CD4-positive, alpha-beta T cell treated with Interleukin-17A for 1 hour (primary cell): ENCODE results near the gene TLX1.

Experiments used
- DNase-seq: peaks from one replicate; pipeline ENCODE4 v3.0.0-alpha.2; 2020

Gene TLX1

GRCh38 chr10:101134299-101135127 is 3.4 kb downstream of the TLX1 start:
- DNase-seq, result no peak

DNA sequence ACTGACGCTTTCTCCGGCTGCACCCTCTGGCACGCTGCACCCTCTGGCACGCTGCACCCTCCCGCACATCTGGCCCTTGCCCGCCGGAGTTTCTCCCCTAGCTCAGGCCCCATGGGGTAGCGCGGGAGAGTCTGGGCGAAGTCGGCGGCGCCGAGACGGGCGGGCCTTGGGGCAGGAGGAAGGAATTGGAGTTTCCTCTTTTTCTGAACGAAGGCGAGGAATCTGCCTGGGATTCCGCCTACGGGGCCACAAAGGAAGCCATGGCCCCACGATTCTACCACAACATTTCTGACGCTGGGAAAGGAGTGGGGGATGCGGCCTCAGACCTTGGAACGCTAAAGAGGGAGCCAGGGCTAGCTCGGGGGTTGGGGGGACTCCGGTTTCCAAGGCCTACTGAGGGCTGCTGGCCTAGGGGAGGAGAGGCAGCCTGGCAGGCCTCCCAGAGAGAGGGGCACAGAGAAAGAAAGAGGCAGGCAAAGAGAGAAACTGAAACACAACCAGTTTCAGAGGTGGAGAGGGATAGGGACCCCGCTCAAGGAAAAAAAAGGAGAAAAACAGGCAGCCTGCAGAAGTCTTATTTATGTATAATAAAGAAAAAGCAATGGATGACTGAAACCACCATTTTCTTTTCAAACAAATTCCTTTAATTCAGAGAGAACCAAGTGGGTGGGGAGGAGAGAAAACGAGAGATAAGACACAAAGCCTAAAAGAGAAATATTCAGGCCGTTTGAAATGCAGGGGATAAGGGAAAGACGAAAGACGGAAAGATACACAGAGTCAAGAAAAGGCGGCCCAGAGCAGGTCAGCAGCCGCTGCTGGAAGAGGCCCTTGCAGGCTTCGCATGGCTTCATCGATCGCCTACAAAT is 4.3 kb downstream of the TLX1 start:
- DNase-seq, result no peak

DNA sequence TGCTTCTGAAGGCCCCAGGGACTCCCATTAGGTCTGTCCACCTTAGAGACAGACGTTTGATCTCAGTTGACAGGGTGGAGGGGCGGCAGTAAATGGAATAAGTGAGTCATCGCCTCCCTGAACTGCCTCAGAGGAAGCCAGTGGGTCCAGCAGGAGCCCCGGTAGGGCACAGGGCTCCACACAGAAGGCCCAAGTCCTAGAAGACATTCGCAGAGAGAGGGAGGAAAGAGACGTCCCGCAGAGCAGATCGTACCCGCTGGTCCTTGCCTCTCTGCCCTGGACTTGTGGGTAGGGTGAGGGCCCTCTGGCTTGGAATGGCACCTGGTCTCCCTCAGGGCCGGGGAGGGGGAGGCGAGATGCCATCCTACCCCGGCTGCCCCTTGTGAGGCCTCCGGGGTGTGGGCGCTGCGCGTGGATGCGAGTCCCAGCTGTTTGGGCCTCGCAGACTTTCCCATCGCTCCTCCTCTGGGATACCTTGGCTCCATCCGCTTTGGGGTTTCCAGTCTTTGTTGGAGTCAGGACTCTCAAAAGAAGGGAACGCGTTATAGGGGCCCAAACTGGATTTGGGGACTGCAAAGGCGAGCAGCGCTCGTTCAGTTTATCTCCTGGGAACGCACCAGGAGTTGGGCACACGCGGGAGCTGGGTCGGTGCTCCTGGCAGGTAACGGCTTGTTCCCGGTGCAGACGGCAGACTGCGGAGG is 5.1 kb downstream of the TLX1 start:
- DNase-seq, result no peak

DNA sequence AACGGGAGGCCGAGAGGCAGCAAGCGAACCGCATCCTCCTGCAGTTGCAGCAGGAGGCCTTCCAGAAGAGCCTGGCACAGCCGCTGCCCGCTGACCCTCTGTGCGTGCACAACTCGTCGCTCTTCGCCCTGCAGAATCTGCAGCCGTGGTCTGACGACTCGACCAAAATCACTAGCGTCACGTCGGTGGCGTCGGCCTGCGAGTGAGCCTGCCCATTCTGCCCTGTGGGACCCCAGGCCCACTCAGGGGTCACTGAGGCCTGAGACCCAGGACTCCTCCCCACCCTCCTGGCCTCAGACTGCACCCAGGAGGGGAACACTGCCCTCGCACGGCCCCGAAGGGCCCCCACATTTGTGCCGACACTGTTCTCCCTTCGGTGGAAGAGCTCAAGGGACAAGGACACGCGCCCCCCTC is 5.6 kb downstream of the TLX1 start:
- no peak for DNase-seq

DNA sequence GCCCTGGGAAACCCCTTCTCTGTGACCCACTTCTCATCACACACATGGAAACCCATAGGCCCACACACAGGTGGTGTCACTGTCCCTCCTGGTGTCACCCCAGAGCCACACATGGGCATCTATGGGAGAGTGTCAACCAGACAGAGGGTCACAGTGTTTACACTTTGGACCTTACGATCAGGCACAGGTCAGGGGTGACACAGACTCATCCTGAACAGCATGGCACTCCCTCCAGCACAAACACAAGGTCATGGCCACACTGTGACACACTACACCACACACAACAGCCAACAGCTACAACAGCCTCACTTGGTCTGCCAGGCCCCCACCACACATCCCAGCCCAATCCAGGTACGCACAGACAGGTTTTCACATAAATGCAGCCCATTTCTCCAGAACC is 6.2 kb downstream of the TLX1 start:
- DNase-seq, result no peak

DNA sequence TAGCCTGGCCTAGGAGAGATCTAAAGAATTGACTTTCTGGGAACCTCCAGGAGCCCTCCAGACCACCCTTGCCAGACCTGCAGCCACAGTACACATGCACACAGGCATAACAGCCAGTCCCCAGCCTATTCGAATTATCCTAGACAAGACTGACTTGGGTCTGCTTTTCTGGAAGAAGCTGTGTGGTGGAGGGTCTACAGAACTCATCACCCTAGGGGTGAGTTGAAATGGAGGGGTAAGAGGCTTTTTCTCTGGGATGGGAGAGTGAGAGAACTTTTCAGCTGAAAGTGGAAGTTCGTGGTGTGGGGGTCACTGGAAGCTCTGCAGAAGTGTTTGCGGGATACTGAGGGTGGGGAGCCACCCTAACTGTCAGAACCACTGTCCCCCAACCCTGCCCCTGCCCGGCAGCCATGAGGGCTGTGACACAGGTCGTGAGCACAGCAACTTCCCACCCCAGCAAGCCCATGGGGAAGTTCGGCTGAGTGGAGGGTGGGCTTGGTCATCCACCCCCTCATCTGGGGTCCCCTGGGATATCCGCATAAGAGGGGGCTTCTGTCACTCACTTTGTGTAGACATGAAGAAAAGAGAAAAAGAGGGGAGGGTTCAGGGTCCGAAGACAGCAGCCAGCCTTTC is 7.8 kb downstream of the TLX1 start:
- no peak for DNase-seq

DNA sequence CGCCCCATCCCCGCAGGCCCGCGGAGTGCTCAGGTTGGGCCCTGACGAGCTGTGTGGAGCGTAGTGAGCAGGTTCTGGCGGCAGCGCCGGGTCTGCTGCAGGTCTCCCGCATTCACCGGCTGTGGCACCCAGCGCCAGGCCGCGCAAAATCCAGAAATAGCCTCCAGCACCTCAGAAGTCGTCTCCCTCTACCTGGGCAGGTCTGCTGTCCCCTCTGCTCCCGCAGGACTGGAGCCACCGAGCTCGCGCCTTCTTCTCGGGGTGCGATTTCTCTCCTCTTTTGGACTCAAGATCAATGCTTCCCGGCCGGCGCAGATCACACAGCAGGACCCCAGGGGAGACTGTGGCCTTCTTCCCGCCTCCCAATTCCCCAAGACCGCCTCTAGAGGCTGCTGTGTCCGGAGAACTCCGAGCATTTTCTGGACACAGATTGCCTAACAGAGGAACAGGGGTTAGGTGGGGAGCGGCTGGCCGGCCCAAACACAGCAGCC is 8.4 kb downstream of the TLX1 start:
- no peak for DNase-seq

- DNase-seq, result no peak
Measured at GRCh38 chr10:101140084-101140949, 9.2 kb downstream of the TLX1 start.

DNA sequence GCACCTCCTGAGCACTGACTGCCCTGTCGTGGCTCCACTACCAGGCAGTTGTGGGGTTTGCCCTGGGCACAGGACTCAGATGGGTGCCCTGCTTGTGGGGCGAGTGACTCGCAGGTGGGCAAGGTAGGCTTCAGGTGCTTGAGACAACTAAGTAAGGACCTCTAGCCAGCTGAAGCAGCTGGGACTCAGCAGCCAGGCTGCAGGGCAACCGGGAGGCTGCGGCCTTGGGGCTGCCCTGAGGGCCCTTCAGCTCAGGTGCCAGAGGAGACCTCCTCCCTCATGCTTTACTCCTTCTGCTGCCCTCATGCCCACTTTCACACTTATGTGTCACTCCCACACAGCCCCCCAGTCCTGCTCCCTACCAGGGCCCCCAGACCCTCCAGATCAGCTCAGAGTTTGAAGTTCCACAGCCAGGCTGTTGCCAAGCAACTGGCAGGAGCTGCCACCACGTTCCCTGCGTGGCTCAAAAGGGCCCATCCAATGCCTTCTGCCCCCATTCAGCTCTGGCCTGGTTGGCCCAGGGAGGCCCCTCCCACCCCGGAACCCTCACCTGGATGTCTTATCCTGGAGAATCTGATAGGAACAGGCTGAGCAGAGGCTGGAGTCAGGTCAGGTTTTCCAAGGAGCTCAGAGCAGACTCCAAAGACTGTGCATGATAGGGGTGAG is 10.0 kb downstream of the TLX1 start:
- no peak for DNase-seq

DNA sequence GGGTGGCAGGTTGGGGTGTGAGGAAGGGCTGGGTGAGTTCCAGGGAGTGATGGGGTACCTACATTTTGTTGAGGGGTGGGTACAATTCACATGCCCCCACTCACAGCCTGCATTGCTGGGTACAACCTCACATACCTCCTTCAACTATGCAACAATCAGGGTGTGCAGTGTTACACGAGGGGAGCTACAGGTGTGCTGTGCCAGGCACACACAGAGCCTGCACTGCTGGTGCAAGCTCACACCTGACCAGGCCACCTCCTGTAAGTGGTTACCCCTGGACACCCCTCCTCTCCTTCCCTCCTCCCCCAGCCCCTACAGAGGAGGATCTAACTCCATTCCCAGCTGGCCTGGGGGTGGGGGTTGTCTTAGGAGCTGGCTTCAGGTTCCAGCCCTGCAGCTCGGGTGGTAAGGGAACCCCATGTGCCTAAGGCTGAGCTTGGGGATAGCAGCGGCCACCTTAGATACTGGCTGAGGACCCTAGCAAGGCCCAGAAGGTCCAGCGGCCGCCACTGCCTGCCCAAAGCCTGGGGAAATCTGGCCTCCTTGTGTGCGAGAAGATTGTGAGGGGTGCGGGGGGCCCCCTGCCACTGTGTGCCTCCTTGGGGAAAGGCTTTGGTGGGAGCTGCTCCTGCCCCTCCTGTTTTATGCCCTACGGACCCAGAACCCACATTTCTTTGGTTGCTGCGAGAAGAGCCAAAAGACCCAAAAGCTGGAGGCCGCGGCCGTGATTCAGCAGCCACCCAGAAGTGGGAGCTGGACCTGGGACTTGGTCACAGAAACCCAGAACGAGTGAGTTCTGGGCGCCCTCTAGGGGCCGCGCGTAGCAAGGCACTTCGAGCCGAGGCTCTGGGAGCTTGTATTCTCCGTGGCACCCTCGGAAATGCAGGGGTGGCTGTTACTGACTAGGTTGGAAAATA is 10.8 kb downstream of the TLX1 start:
- DNase-seq, result peak; percentile 80

GRCh38 chr10:101142533-101143344 is 11.6 kb downstream of the TLX1 start:
- DNase-seq, result no peak

- no peak for DNase-seq
Measured at GRCh38 chr10:101143345-101143630, 12.2 kb downstream of the TLX1 start.

DNA sequence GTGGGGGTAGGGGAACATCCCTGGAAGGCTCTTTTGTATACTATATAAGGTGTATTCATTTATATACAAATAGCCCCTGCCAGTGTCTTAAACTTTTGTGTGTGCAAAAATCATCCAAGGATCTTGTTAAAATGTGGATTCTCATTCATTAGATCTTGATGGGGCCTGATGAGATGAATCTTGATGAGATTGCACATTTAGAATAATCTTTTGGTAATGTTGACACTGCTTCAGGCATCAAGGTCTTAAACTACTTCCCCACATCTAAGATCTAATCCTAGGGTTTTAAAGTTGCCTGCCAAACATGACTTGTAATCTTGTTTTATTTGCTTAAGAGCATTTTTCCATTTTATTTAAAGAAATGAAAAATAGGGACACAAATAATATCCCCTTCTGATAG is 13.0 kb downstream of the TLX1 start:
- no peak for DNase-seq

DNA sequence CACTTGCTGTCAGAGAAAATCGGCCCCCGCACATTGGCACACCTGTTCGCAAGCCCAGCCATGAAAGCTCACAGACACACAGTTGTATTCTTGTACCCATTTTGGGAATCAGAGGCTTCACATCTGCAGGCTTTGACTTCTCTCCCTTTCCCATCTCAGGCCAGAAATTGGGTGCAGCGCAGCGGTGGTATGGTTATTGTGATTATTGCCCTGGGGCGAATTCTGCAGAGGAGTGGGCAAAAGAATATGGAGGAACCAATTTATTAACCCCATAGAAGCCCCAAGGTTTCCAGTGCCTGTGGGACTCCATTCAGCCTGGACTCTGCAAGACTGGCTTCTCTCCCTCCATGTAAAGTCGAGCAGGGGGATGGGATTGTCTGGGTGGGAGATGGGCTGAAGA is 14.0 kb downstream of the TLX1 start:
- DNase-seq, result no peak

DNA sequence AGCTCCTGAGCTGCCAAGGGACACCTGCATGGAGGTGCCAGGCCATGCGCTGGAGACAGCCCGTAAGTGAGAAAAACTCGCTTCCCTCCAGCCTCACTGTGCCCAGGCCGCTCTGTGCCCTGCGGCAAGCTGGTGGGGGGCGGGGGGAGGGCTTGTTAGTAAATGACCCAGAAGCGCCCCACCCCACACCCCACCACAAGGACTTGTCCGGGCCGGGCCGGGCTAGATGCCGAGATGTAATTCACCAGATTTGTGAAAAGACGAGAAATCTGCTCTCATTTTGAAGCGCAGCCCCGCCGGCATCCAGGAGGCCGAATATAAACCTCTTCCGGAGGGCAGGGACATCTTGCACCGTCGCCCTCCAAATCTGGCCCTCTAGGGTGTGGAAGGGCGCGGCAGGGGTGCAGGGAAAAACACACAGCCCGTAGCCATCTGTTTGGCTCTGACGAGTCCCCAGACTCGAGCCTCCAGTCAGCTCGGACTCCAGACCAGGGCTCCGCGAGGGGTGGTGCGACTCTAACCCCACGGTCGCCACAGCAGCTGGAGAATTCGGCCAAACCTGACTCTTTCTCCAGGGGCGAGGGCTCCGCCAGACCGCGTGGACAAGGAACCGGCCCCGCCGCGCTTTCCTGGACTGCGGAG is 14.8 kb downstream of the TLX1 start:
- DNase-seq, result no peak

GRCh38 chr10:101146392-101147251 is 15.5 kb downstream of the TLX1 start:
- DNase-seq, result no peak

GRCh38 chr10:101151395-101151794 is 20.3 kb downstream of the TLX1 start:
- no peak for DNase-seq

- no peak for DNase-seq
Measured at GRCh38 chr10:101152316-101152715, 21.2 kb downstream of the TLX1 start.
